ENCODE measurements around the gene GNA15.
"Not testable (repeated sequence)": the region's sequence is repeated elsewhere in the genome, so short reads cannot be mapped to it uniquely, and the experiment has no call there.

Gene GNA15

GRCh38 chr19:3135961-3136683 lies at the start of gene GNA15:
Gene GNA15 (plus strand): TSS chr19:3136033. CDS start chr19:3136451, 418 bp downstream.
- no peaks in the 10 kb centered on the region for H3K36me3 ChIP-seq (ENCODE audit: control insufficient read depth, insufficient read depth, low read length)
- 0 out of 2 replicates have a peak, but pooled peaks cover 1% of the 10 kb centered on the region for H3K4me1 ChIP-seq (ENCODE audit: control insufficient read depth, insufficient read depth, low read length)
- WGBS (ENCODE audit: insufficient coverage, insufficient read length) = no CpG with 5 or more reads among the region's 40 CpGs
- no peak within 1 kb of the TSS for H3K4me3 ChIP-seq (ENCODE audit: low read length)
- no peak within 1 kb of the TSS for H3K27ac ChIP-seq (ENCODE audit: low read length)
- DNase-seq (ENCODE audit: low read depth, low spot score) = no peak
- H3K9me3 ChIP-seq (ENCODE audit: control insufficient read depth, insufficient read depth, low read length) = no peaks in the 10 kb centered on the region
- no peaks in the 10 kb centered on the region for H3K27me3 ChIP-seq (ENCODE audit: control insufficient read depth, insufficient read depth, low read length)

GRCh38 chr19:3087769-3088168 lies 48.1 kb upstream of the GNA15 start:
- Histone ChIP-seq H3K27me3 (ENCODE audit: control insufficient read depth, insufficient read depth, low read length) (no peaks in the 10 kb centered on the region), H3K4me1 (ENCODE audit: control insufficient read depth, insufficient read depth, low read length) (no peaks in the 10 kb centered on the region), H3K36me3 (ENCODE audit: control insufficient read depth, insufficient read depth, low read length) (no peaks in the 10 kb centered on the region), H3K9me3 (ENCODE audit: control insufficient read depth, insufficient read depth, low read length) (no peaks in the 10 kb centered on the region), H3K4me3 (ENCODE audit: low read length) (no peak overlapping the region), H3K27ac (ENCODE audit: low read length) (no peak overlapping the region)
- no CpG with 5 or more reads among the region's 10 CpGs for WGBS (ENCODE audit: insufficient coverage, insufficient read length)
- no peak for DNase-seq (ENCODE audit: low read depth, low spot score)

GRCh38 chr19:3089299-3089855 lies 46.5 kb upstream of the GNA15 start:
- H3K27me3 ChIP-seq (ENCODE audit: control insufficient read depth, insufficient read depth, low read length); H3K4me1 ChIP-seq (ENCODE audit: control insufficient read depth, insufficient read depth, low read length); H3K4me3 ChIP-seq (ENCODE audit: low read length); H3K36me3 ChIP-seq (ENCODE audit: control insufficient read depth, insufficient read depth, low read length); DNase-seq (ENCODE audit: low read depth, low spot score); H3K9me3 ChIP-seq (ENCODE audit: control insufficient read depth, insufficient read depth, low read length); H3K27ac ChIP-seq (ENCODE audit: low read length): not testable (repeated sequence)
- no CpG with 5 or more reads among the region's 7 CpGs for WGBS (ENCODE audit: insufficient coverage, insufficient read length)

GRCh38 chr19:3094601-3095440 lies 41.0 kb upstream of the GNA15 start:
- no CpG with 5 or more reads among the region's 57 CpGs for WGBS (ENCODE audit: insufficient coverage, insufficient read length)
- Histone ChIP-seq H3K36me3 (ENCODE audit: control insufficient read depth, insufficient read depth, low read length) (no peaks in the 10 kb centered on the region; the same call in 1 of the 2 replicates), H3K9me3 (ENCODE audit: control insufficient read depth, insufficient read depth, low read length) (no peaks in the 10 kb centered on the region), H3K27ac (ENCODE audit: low read length) (no peak overlapping the region), H3K4me3 (ENCODE audit: low read length) (peak overlapping the region; percentile 97), H3K27me3 (ENCODE audit: control insufficient read depth, insufficient read depth, low read length) (no peaks in the 10 kb centered on the region), H3K4me1 (ENCODE audit: control insufficient read depth, insufficient read depth, low read length) (peaks cover 10% of the 10 kb centered on the region)
- DNase-seq (ENCODE audit: low read depth, low spot score) = no peak

GRCh38 chr19:3095441-3096191 lies 40.2 kb upstream of the GNA15 start:
- H3K27ac ChIP-seq (ENCODE audit: low read length) = no peak overlapping the region
- no peaks in the 10 kb centered on the region; the same call in 1 of the 2 replicates for H3K36me3 ChIP-seq (ENCODE audit: control insufficient read depth, insufficient read depth, low read length)
- WGBS (ENCODE audit: insufficient coverage, insufficient read length) = no CpG with 5 or more reads among the region's 31 CpGs
- DNase-seq (ENCODE audit: low read depth, low spot score) = no peak
- peaks cover 10% of the 10 kb centered on the region for H3K4me1 ChIP-seq (ENCODE audit: control insufficient read depth, insufficient read depth, low read length)
- no peaks in the 10 kb centered on the region for H3K27me3 ChIP-seq (ENCODE audit: control insufficient read depth, insufficient read depth, low read length)
- H3K4me3 ChIP-seq (ENCODE audit: low read length) = peak overlapping the region; percentile 97; the same call in 1 of the 2 replicates
- no peaks in the 10 kb centered on the region for H3K9me3 ChIP-seq (ENCODE audit: control insufficient read depth, insufficient read depth, low read length)

- no peak overlapping the region for H3K27ac ChIP-seq (ENCODE audit: low read length)
- H3K4me3 ChIP-seq (ENCODE audit: low read length) = no peak overlapping the region
Measured at GRCh38 chr19:3096267-3096901, 39.4 kb upstream of the GNA15 start.

GRCh38 chr19:3096902-3097326 lies 38.9 kb upstream of the GNA15 start:
- Histone ChIP-seq H3K36me3 (ENCODE audit: control insufficient read depth, insufficient read depth, low read length) (no peaks in the 10 kb centered on the region; the same call in 1 of the 2 replicates), H3K9me3 (ENCODE audit: control insufficient read depth, insufficient read depth, low read length) (no peaks in the 10 kb centered on the region), H3K4me1 (ENCODE audit: control insufficient read depth, insufficient read depth, low read length) (peaks cover 11% of the 10 kb centered on the region), H3K4me3 (ENCODE audit: low read length) (no peak overlapping the region), H3K27ac (ENCODE audit: low read length) (no peak overlapping the region), H3K27me3 (ENCODE audit: control insufficient read depth, insufficient read depth, low read length) (no peaks in the 10 kb centered on the region)
- no peak for DNase-seq (ENCODE audit: low read depth, low spot score)
- WGBS (ENCODE audit: insufficient coverage, insufficient read length) = no CpG with 5 or more reads among the region's 11 CpGs

More at GRCh38 chr19:3096267-3096901, 39.4 kb upstream of the GNA15 start:
- no CpG with 5 or more reads among the region's 25 CpGs for WGBS (ENCODE audit: insufficient coverage, insufficient read length)
- Histone ChIP-seq H3K4me1 (ENCODE audit: control insufficient read depth, insufficient read depth, low read length) (peaks cover 11% of the 10 kb centered on the region), H3K27me3 (ENCODE audit: control insufficient read depth, insufficient read depth, low read length) (no peaks in the 10 kb centered on the region), H3K36me3 (ENCODE audit: control insufficient read depth, insufficient read depth, low read length) (no peaks in the 10 kb centered on the region; the same call in 1 of the 2 replicates), H3K9me3 (ENCODE audit: control insufficient read depth, insufficient read depth, low read length) (no peaks in the 10 kb centered on the region)
- no peak for DNase-seq (ENCODE audit: low read depth, low spot score)

- no peak overlapping the region for H3K27ac ChIP-seq (ENCODE audit: low read length)
- H3K4me3 ChIP-seq (ENCODE audit: low read length) = no peak overlapping the region
- no peak for DNase-seq (ENCODE audit: low read depth, low spot score)
Measured at GRCh38 chr19:3097442-3097871, 38.4 kb upstream of the GNA15 start.

GRCh38 chr19:3098141-3098514 lies 37.7 kb upstream of the GNA15 start:
- Histone ChIP-seq H3K27me3 (ENCODE audit: control insufficient read depth, insufficient read depth, low read length) (no peaks in the 10 kb centered on the region), H3K4me1 (ENCODE audit: control insufficient read depth, insufficient read depth, low read length) (peaks cover 11% of the 10 kb centered on the region), H3K36me3 (ENCODE audit: control insufficient read depth, insufficient read depth, low read length) (no peaks in the 10 kb centered on the region; the same call in 1 of the 2 replicates), H3K27ac (ENCODE audit: low read length) (no peak overlapping the region), H3K4me3 (ENCODE audit: low read length) (no peak overlapping the region), H3K9me3 (ENCODE audit: control insufficient read depth, insufficient read depth, low read length) (no peaks in the 10 kb centered on the region)
- DNase-seq (ENCODE audit: low read depth, low spot score) = no peak
- WGBS (ENCODE audit: insufficient coverage, insufficient read length) = no CpG with 5 or more reads among the region's 18 CpGs

More at GRCh38 chr19:3097442-3097871, 38.4 kb upstream of the GNA15 start:
- Histone ChIP-seq H3K4me1 (ENCODE audit: control insufficient read depth, insufficient read depth, low read length) (peaks cover 11% of the 10 kb centered on the region), H3K9me3 (ENCODE audit: control insufficient read depth, insufficient read depth, low read length) (no peaks in the 10 kb centered on the region), H3K36me3 (ENCODE audit: control insufficient read depth, insufficient read depth, low read length) (no peaks in the 10 kb centered on the region; the same call in 1 of the 2 replicates), H3K27me3 (ENCODE audit: control insufficient read depth, insufficient read depth, low read length) (no peaks in the 10 kb centered on the region)
- no CpG with 5 or more reads among the region's 24 CpGs for WGBS (ENCODE audit: insufficient coverage, insufficient read length)

Measured in iPS DF 6.9 (cell line).